Stromal cell of bone marrow (primary cell): ENCODE measurements around the gene RPP14.
"Not testable (repeated sequence)": the region's sequence is repeated elsewhere in the genome, so short reads cannot be mapped to it uniquely, and the experiment has no call there.

Experiments
- DNase-seq: peaks from one replicate; pipeline ENCODE4 v3.0.0-alpha.2; 2012; ENCODE audit warnings: low read depth

RPP14 gene

DNA sequence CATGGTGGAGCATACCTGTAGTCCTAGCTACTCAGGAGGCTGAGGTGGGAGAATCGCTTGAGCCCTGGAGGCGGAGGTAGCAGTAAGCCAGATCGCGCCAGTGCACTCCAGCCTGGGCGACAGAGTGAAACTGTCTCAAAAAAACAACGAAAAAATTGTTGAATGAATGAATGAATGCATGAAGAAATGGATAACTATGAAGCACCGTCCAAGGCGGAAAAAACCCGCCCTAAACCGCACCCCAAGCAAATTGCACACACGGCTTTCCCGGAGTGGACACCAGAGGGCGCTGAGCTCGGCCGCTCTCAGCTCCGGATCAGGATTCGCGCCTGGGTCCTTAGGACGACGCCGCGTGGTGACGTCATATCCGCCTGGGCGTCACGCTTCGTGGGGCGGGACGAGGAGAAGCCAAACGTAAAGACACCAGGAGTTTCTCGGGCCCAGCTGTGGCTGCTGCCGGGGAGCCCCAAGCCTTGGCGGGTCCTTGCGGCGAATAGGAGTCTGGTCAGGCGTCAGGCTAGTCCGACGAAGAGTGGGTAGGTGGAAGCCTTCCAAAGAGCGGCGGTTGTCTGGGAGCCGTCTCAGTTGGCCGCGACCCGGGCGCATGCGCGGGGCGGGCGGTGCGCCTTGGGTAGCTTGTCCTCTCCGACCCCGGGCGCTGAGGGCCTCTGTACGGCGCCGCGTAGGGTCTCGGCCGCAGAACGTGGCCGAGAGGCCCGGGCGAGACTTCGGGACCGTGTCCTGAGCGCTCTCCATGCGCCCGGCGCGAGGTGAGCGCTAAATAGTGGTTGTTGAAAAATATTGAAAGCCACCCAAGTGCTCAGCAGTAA lies at the start of gene RPP14, which contains the start of gene HTD2:
TSS of gene RPP14 (plus strand) at position 364 of the 830 bp plus-strand sequence. CDS start 4,085 bp downstream, outside the sequence.
TSS of gene HTD2 (plus strand) at position 639 of the 830 bp plus-strand sequence. CDS start 11,094 bp downstream, outside the sequence.
- peak; percentile 94 for DNase-seq

DNA sequence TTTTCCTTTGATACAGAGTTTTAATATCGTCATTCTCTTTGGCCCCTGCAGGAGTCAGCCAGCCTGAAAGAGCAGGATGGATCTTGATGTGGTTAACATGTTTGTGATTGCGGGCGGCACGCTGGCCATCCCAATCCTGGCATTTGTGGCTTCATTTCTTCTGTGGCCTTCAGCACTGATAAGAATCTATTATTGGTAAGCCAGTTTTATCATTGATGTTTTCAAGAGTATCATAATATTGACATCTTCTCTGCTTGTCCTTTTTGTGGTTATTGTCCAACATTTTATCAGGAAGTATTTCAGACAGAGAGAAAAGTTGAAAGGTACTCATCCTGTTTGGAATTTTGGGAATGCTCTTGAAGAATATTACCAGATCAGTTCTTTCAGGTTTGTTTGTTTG lies 49.5 kb upstream of the RPP14 start:
- no peak for DNase-seq

DNA sequence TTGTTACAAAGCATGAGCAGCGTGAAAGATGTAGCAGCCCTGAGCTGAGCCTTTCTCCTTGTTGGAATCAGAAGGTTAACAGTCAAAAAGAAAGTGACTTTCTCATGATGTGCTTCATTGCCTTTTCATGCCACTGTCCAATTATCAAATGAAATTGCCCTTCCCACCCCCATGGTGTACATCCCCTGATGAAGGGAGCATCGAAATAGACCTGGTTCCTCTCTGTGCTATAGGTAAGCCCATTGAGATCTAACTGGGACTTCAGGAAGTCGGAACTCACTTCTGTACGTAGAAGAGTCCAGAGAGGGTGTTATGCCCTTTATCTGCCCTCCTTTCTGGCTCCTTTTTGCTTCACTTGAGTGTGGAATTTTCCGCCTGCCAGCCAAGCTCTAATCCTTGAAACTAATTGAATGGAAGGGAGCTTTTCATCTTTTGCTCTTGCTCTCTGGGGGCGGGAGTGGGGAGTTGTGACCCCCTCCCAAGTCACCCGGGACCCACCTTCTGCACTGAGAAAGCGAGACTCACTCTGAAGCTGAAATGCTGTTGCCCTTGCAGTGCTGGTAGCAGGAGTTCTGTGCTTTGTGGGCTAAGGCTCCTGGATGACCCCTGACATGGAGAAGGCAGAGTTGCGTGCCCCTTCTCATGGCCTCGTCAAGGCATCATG lies 47.5 kb upstream of the RPP14 start:
- no peak for DNase-seq

DNA sequence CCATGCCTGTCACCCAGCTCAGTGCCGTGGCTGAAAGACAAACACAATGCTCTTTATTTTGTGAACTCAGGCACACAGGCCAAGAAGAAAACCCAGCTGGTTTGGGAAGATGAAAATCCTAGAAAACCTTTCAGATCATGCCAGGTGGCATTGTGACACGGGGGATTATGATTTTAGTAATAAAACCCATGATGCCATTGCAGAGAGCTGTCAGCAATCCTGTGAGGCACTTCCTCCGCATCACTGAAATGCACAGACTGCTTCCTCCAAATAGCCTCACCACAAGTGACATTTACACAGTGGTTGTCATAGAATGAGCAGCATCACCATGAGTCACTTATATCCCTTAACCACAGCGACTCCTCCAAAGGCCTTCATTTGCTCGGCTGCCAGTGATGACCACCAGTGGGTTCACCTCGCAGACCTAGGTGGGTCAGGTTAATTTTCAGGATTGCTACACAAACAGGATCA lies 45.7 kb upstream of the RPP14 start:
- peak; percentile 64 for DNase-seq

DNA sequence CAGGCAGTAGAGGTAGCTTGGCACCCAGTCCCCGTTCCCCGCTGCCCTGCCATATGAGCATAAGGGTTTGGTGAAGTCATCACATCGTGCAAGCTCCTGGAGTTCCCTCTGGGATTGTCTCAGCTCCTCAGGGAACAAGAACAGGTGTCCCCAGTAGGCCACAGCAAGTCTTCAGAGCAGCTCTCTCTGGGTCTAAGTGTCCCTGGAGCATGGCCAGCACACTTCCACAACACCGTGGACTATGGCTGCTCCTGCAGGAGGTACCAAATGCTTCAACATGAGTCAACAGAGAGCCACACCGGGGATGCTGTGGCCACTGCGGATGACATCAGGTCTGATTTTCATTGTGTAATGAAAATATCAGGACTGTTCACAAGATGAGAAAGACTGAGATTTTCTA lies 45.3 kb upstream of the RPP14 start:
- no peak for DNase-seq

DNA sequence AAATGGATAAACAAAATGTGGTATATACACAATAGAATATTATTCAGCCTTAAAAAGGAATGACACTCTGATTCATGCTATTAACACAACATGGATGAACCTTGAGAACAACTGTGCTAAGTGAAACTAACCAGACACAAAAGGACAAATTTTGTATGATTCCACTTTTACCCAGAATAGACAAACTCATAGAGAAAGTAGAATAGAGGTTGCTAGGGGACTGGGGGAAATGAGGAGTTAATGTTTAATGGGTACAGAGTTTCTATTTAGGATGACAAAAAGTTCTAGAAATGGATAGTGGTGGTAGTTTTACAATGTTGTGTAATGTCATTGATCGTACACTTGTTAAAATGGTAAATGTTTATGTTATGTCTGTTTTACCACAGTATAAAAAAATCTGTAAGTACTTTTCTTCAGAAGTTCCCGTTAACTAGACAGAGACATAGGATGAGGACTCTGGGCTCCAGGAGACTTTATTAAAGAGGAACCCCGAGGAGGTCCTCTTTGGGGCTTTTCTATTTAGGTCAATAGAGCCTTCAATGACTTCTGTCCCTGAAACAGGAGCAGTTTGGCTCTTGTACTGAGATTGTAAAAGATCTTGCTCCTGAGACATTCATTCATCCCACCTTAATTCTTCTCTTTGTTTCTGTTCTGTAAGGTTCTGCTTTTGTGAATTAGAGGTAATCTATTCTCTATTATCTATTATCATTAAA lies 43.9 kb upstream of the RPP14 start:
- no peak for DNase-seq

DNA sequence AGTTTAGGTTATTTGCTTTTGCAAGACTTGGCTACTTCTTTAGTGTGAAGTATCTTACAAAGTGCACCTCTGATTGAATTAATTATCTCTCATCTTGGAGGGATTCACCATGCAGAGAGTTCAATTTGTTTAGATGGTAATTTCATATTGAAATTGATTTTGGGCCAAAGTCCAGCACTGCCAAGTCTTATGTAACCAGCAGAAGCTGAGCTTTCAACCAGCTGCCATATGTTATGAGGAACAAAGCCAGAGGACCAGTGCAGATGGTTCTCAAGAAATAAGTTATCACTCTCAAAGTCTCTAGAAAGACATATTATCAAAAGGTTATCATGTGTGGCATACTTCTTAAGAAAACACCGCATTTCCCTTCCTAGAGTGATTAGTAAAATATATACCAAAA lies 39.5 kb upstream of the RPP14 start:
- no peak for DNase-seq

DNA sequence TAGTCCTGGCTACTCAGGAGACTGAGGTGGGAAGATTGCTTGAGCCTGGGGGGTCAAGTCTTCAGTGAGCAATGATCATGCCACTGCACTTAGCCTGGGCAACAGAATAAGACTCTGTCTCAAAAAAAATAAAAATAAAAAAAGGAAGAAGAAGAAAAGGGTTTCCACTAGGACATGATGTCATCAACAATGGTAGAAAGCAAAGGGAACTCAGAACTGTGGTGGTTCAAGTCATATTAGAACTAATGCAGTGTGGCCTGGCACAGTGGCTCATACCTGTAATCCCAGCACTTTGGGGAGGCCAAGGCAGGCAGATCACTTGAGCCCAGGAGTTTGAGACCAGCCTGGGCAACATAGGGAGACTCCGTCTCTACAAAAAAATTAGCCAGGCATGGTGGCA lies 38.5 kb upstream of the RPP14 start:
- DNase-seq = not testable (repeated sequence)

DNA sequence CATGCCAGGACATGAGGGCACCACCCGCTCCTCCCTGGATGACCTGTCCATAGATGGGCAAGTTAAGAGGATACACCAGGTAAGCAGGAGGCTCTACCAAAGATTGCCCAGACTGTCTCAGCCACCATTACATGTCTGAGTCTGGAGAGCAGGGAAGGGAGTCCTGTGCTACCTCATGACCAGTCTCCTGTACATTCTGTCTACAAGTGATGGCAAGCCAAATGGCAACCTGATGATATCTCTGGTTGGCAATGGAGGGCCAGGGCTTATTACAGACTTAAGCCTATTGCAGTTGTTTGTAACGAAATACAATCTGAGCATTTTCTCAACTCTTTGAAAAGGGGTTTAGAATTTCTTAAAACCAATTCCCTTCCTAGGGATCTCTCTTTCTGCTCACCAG lies 36.7 kb upstream of the RPP14 start:
- no peak for DNase-seq

DNA sequence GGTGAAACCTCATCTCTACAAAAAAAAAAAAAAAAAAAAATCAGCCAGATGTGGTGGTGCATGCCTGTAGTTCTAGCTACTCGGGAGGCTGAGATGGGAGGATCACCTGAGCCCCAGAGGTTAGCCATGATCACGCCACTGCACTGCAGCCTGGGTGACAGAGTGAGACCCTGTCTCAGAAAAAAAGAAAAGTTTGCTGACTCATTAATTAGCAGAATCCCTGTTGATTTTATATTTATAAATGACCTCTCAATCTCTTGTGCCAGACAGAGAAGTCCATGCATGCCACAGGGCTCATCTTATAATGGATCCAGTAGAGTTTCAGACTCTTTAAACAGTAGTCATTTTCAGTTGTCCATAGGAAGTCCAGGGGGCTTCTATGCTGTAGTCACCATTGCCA lies 35.6 kb upstream of the RPP14 start:
- no peak for DNase-seq

DNA sequence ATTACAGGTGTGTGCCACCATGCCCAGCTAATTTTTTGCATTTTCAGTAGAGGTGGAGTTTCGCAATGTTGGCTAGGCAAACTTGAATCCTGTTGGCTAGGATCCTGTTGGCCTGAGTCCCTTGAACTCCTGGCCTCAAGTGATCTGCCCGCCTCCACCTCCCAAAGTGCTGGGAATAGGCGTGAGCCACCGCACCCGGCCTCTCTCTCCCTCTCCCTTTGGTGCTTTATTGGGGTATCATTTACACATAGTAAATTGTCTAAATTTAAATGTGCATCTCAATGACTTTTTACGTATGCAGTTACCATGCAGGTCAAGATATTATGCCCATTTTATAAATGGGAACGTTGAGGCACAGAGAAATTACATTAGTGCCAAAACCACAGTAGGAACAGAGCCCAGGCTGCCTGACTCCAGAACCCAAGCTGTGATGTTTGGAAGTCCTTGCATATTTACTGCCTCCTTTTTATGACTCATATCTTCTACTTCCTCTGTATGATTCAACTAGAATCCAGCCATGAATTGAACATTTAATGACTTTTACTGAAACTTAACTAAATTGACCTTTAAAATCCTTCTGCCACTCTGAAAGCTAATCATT lies 34.0 kb upstream of the RPP14 start:
- peak; percentile 83 for DNase-seq

DNA sequence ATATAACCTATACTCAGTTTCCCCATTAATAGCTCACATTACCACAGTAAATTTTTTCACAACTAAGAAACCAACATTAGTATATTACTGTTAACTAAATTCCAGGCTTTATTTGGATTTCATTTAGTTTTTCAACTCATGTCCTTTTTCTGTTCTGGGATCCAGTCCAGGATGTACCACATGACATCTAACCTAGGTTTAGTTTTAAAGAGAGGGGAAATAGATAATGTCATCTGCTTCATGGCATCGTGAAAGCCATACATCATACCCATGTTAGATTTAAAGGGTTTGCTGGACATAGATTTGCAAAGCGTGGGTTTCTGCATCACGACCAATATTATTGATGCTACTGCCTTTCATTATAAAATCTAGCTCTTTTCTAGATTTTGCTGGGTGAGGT lies 33.2 kb upstream of the RPP14 start:
- no peak for DNase-seq

DNA sequence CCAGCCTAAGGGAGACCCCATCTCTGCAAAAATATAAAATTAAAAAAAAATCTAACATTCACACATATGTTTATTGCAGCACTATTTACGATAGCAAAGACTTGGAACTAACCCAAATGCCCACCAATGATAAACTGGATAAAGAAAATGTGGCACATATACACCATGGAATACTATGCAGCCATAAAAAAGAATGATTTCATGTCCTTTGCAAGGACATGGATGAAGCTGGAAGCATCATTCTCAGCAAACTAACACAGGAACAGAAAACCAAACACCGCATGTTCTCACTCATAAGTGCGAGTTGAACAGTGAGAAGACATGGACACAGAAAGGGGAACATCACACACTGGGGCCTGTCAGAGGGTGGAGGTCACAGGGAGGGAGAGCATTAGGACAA lies 32.7 kb upstream of the RPP14 start:
- DNase-seq = not testable (repeated sequence)

DNA sequence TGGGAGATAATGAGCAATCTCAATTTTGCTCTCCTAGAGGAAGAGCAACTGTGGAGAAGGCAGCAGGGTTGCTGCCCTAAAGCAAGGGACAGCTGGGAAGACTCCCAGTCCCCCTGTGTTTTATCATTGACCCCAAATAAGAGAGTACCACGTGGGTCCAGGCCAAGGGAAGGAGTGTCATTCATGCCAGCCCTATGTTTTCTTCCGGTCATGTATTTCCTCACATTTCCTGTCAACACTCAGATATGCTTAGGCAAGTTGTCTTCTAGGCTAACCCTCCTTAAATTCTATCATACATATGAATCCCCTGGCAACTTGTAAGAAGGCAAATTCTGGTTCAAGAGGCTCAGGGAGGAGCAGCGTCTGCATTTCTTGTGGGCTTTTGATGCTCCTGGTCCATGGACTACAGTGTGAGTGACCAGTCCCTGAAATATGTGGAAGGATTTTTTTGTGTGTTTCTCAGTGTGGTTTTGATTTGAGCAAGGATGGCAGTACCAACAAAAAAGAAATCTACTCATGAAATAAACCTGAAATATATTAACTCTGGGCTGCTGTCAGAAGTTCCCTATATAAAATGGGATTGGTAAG lies 31.9 kb upstream of the RPP14 start:
- no peak for DNase-seq

DNA sequence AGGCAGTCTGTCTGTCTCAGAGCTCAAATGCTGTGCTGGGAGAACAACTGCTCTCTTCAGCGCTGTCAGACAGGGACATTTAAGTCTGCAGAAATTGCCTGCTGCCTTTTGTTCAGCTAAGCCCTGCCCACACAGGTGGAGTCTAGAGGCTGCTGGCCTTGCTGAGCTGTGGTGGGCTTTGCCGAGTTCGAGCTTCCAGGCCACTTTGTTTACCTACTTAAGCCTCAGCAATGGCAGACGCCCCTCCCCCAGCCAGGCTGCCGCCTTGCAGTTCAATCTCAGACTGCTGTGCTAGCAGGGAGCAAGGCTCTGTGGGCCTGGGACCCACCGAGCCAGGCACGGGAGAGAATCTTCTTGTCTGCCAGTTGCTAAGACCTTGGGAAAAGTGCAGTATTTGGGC lies 25.0 kb upstream of the RPP14 start:
- DNase-seq = no peak

DNA sequence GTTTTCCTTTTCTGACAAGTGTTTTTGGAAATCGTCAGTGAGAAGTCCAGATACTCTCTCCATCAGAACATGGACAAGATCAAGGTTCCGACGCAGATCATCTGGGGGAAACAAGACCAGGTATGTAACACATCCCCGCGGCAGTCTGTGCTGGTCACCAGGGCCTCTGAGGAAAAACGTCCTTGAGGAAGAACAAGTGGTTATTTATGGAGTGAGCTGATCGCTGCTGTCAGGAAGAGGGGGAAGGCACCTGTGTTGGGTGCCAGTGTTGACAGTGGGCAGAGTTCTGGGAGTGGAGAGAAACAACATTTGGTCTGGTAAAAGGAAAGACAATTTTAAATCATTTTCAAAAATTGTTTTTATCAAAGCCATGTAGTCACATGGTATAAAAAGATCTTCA lies 20.7 kb upstream of the RPP14 start:
- DNase-seq = no peak

DNA sequence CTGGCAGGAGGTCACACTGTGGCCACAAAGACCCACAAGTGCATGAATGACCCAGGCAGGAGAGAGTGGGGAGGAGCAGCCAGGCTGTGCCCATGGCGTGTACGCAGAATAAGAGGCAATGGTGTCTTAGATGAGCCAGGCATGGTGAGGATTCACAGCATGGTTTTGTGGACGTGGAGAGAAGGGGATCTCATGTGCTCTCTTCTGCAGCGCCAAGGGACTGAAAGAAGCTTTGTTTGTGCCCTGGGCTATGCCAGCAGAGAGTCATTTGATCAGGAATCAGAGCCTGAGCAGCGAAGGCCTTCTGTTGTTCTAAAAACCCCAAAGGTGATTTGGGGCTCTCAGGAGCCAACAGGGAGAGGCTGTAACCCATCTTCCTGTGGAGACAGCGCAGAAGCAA lies 18.7 kb upstream of the RPP14 start:
- no peak for DNase-seq

DNA sequence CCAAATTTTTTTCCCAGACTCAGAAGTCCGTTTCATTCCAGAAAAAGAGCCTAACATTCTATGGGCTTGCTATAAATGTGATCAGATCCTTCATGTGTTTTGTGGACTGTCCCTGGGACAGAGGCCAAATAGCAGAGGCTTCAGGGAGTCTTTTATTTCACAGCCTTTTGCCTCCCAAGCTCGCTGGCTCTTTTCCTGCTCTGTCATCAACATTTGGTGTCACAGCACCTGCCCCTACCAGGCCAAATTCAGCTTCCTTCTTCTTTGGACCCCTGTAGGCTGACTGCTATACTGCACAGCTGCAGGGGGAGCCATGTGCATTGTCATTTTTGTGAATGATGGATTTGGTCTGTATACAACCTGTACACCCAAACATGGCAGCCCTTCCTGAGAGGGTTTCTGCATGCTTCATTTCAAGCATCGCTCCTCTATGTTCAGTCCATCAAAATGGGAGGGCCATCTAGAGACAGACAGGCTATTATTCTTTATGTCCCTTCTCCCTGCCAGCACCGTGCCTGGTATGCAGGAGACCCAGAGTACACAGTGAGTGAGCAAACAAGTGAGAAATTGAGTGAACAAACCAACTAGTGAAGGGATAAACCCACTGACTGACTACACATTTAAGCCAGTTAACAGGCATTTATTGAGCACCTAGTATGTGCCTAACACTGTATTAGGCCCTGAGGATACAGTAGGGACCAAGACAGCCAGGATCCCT lies 17.9 kb upstream of the RPP14 start:
- DNase-seq = no peak

DNA sequence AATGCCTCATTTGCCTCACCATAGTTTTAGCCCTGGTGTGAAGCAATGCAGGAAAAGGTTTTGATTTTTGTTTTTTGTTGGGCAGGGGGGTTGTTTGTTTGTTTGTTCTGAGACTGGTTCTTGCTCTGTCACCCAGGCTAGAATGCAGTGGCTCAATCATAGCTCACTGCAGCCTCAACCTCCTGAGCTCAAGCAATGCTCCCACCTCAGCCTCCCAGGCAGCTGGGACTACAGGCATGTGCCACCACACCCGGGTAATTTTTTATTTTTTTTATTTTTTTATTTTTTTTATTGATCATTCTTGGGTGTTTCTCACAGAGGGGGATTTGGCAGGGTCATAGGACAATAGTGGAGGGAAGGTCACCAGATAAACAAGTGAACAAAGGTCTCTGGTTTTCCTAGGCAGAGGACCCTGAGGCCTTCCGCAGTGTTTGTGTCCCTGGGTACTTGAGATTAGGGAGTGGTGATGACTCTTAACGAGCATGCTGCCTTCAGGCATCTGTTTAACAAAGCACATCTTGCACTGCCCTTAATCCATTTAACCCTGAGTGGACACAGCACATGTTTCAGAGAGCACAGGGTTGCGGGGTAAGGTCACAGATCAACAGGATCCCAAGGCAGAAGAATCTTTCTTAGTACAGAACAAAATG lies 17.0 kb upstream of the RPP14 start:
- not testable (repeated sequence) for DNase-seq

DNA sequence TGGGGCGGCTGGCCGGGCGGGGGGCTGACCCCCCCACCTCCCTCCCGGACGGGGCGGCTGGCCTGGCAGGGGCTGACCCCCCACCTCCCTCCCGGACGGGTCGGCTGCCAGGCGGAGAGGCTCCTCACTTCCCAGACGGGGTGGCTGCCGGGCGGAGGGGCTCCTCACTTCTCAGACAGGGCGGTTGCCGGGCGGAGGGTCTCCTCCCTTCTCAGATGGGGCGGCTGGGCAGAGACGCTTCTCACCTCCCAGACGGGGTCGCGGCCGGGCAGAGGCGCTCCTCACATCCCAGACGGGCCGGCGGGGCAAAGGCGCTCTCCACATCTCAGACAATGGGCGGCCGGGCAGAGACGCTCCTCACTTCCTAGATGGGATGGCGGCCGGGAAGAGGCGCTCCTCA lies 15.6 kb upstream of the RPP14 start:
- not testable (repeated sequence) for DNase-seq
